ENCODE measurements around the gene ZNF532. TPM values are rescaled to one million over a fixed set of nuclear protein-coding genes. Genes with fewer than 3 reads are reported as not detected.

The ZNF532 gene
- polyA plus RNA-seq, 1 donor (not counting 4 experiments of a cell fraction or from before 2014, with no cell fraction given), result 31.5 TPM

GRCh38 chr18:58977801-58978200 is 113.1 kb downstream of the ZNF532 start:
- H3K9me3 ChIP-seq (ENCODE audit: control insufficient read depth, low read depth, low read length), result no peaks in the 10 kb centered on the region
- H3K4me1 ChIP-seq (ENCODE audit: control insufficient read depth, extremely low read depth, insufficient read depth, low read length), result no peaks in the 10 kb centered on the region
- TF ChIP-seq EZH2 (IDR thresholded peaks at IDR 0.05; ENCODE audit: low read length), result no peak
- TF ChIP-seq, protein P1, sequence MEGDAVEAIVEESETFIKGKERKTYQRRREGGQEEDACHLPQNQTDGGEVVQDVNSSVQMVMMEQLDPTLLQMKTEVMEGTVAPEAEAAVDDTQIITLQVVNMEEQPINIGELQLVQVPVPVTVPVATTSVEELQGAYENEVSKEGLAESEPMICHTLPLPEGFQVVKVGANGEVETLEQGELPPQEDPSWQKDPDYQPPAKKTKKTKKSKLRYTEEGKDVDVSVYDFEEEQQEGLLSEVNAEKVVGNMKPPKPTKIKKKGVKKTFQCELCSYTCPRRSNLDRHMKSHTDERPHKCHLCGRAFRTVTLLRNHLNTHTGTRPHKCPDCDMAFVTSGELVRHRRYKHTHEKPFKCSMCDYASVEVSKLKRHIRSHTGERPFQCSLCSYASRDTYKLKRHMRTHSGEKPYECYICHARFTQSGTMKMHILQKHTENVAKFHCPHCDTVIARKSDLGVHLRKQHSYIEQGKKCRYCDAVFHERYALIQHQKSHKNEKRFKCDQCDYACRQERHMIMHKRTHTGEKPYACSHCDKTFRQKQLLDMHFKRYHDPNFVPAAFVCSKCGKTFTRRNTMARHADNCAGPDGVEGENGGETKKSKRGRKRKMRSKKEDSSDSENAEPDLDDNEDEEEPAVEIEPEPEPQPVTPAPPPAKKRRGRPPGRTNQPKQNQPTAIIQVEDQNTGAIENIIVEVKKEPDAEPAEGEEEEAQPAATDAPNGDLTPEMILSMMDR (optimal IDR thresholded peaks at IDR 0.05 in 1 of 3, IDR thresholded peaks at IDR 0.05 in 1 of 3, conservative IDR thresholded peaks at IDR 0.05 in 1 of 3; ENCODE audit: extremely low read depth in 1 of 3, insufficient read depth in 2 of 3, low read length in 3 of 3), result no peak
- no peaks in the 10 kb centered on the region for H3K27me3 ChIP-seq (ENCODE audit: control insufficient read depth, extremely low read depth, insufficient read depth, low read length)
- H3K36me3 ChIP-seq (ENCODE audit: control insufficient read depth in 2 of 2, extremely low read depth in 1 of 2, insufficient read depth in 2 of 2, low read length in 2 of 2), result peaks cover 6 to 16% of the 10 kb centered on the region in 2 experiments
- no peaks in the 10 kb centered on the region for H3K79me2 ChIP-seq (ENCODE audit: control insufficient read depth, insufficient read depth, low read length)
- no peak for DNase-seq (ENCODE audit: low read depth, low spot score)
- dilution Hi-C loops (cut with MboI; ENCODE audit: extremely low pct_ligation_motif_present, low sequenced_read_pairs), result no loop called here
- no peak overlapping the region for H3K4me2 ChIP-seq (ENCODE audit: control insufficient read depth, extremely low read depth, insufficient read depth, low read depth, low read length)
- no peak overlapping the region for H3K27ac ChIP-seq (ENCODE audit: control insufficient read depth, insufficient read depth, low read length)
- FAIRE-seq, result no peak
- H3K4me3 ChIP-seq (ENCODE audit: control insufficient read depth in 2 of 3, extremely low read depth in 1 of 3, insufficient read depth in 2 of 3, low read depth in 1 of 3, low read length in 3 of 3), result no peak overlapping the region
- H2AFZ ChIP-seq (ENCODE audit: control insufficient read depth, low read length), result no peak overlapping the region
- H4K20me1 ChIP-seq (ENCODE audit: control insufficient read depth, extremely low read depth, insufficient read depth, low read length), result no peaks in the 10 kb centered on the region
- no peak overlapping the region for H3K9ac ChIP-seq (ENCODE audit: control insufficient read depth, extremely low read depth, insufficient read depth, low read length)
- no peaks in the 10 kb centered on the region for H3K9me1 ChIP-seq (ENCODE audit: control insufficient read depth, extremely low read depth, insufficient read depth, low read length)

DNA sequence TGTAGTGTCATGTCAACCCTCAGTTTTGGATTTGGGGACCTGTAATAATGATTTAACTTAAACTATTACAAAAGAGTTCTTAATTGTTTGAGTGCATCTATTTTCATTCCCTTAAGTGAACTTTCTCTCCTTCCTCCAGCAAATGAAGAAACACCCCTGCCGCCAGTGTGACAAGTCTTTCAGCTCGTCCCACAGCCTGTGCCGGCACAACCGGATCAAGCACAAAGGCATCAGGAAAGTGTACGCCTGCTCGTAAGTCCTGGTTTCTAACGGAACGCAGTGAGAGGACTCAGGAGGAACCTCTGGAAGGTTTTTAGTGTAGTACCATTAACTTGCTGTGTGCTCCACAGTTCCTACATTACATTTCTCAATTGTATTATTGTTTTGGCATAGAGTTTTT is 114.2 kb downstream of the ZNF532 start:
- no peaks in the 10 kb centered on the region for H3K9me3 ChIP-seq (ENCODE audit: control insufficient read depth, low read depth, low read length)
- H4K20me1 ChIP-seq (ENCODE audit: control insufficient read depth, extremely low read depth, insufficient read depth, low read length), result no peaks in the 10 kb centered on the region
- H3K27ac ChIP-seq (ENCODE audit: control insufficient read depth, insufficient read depth, low read length), result no peak overlapping the region
- no peak overlapping the region for H3K4me2 ChIP-seq (ENCODE audit: control insufficient read depth, extremely low read depth, insufficient read depth, low read depth, low read length)
- H3K9ac ChIP-seq (ENCODE audit: control insufficient read depth, extremely low read depth, insufficient read depth, low read length), result no peak overlapping the region
- H3K9me1 ChIP-seq (ENCODE audit: control insufficient read depth, extremely low read depth, insufficient read depth, low read length), result no peaks in the 10 kb centered on the region
- peaks cover 9 to 23% of the 10 kb centered on the region in 2 experiments for H3K36me3 ChIP-seq (ENCODE audit: control insufficient read depth in 2 of 2, extremely low read depth in 1 of 2, insufficient read depth in 2 of 2, low read length in 2 of 2)
- FAIRE-seq (no peak), DNase-seq (ENCODE audit: low read depth, low spot score) (no peak)
- H2AFZ ChIP-seq (ENCODE audit: control insufficient read depth, low read length), result no peak overlapping the region
- dilution Hi-C loops (cut with MboI; ENCODE audit: extremely low pct_ligation_motif_present, low sequenced_read_pairs), result no loop called here
- no peak overlapping the region for H3K4me3 ChIP-seq (ENCODE audit: control insufficient read depth in 2 of 3, extremely low read depth in 1 of 3, insufficient read depth in 2 of 3, low read depth in 1 of 3, low read length in 3 of 3)
- H3K79me2 ChIP-seq (ENCODE audit: control insufficient read depth, insufficient read depth, low read length), result no peaks in the 10 kb centered on the region
- H3K4me1 ChIP-seq (ENCODE audit: control insufficient read depth, extremely low read depth, insufficient read depth, low read length), result no peaks in the 10 kb centered on the region
- TF ChIP-seq, protein P1 (optimal IDR thresholded peaks at IDR 0.05 in 1 of 3, IDR thresholded peaks at IDR 0.05 in 1 of 3, conservative IDR thresholded peaks at IDR 0.05 in 1 of 3; ENCODE audit: extremely low read depth in 1 of 3, insufficient read depth in 2 of 3, low read length in 3 of 3), result no peak
- TF ChIP-seq EZH2 (IDR thresholded peaks at IDR 0.05; ENCODE audit: low read length), result no peak
- H3K27me3 ChIP-seq (ENCODE audit: control insufficient read depth, extremely low read depth, insufficient read depth, low read length), result no peaks in the 10 kb centered on the region

All from keratinocyte (primary cell).